ENCODE data around the gene KCNJ6. TPM values are rescaled to one million over a fixed set of nuclear protein-coding genes. Genes with fewer than 3 reads are reported as not detected.

KCNJ6 gene
- total RNA-seq, 1 experiment from 2014 or later: not detected

DNA sequence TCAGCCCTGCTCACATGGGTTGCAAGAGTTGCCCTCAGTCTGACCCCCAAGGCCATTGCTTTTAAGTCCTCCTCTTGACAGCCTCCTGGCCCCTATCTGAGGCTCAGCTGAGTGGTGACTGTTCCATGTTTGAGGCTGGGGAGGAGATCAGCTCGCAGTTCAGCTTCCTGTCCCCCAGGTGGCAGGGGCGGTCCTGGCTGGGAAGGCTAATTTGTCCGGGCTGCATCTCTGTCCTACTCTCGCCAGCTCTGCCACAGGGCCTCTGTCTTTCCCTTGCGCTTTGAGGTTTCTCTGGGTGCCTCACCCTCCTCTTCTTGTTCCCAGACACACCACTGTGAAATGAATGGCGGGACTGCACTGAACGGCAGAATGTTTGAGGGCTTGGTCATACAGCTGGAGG is 157.3 kb downstream of the KCNJ6 start:
- H4K20me1 ChIP-seq (ENCODE audit: insufficient read depth): no peaks in the 10 kb centered on the region
- no peak overlapping the region for H3K4me2 ChIP-seq (ENCODE audit: low read length)
- DNase-seq (ENCODE audit: low read depth, low spot score) (no peak), ATAC-seq (peak; percentile 74)
- no peak for TF ChIP-seq SRF (IDR thresholded peaks at IDR 0.05; ENCODE audit: low read depth)
- no peak for TF ChIP-seq ZFX (IDR thresholded peaks at IDR 0.05)
- TF ChIP-seq POLR2AphosphoS5 (IDR thresholded peaks at IDR 0.05; ENCODE audit: low read depth, low read length): no peak
- no peak for TF ChIP-seq ZNF274 (IDR thresholded peaks at IDR 0.05; ENCODE audit: low read depth, low read length)
- TF ChIP-seq RAD21 (IDR thresholded peaks at IDR 0.05; ENCODE audit: low read depth): peak; percentile 37
- TF ChIP-seq SP1 (IDR thresholded peaks at IDR 0.05; ENCODE audit: low read depth): no peak
- no peak for TF ChIP-seq ELF1 (IDR thresholded peaks at IDR 0.05; ENCODE audit: borderline replicate concordance, low read depth)
- TF ChIP-seq, protein P1, sequence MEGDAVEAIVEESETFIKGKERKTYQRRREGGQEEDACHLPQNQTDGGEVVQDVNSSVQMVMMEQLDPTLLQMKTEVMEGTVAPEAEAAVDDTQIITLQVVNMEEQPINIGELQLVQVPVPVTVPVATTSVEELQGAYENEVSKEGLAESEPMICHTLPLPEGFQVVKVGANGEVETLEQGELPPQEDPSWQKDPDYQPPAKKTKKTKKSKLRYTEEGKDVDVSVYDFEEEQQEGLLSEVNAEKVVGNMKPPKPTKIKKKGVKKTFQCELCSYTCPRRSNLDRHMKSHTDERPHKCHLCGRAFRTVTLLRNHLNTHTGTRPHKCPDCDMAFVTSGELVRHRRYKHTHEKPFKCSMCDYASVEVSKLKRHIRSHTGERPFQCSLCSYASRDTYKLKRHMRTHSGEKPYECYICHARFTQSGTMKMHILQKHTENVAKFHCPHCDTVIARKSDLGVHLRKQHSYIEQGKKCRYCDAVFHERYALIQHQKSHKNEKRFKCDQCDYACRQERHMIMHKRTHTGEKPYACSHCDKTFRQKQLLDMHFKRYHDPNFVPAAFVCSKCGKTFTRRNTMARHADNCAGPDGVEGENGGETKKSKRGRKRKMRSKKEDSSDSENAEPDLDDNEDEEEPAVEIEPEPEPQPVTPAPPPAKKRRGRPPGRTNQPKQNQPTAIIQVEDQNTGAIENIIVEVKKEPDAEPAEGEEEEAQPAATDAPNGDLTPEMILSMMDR (IDR thresholded peaks at IDR 0.05 in 2 of 3, conservative IDR thresholded peaks at IDR 0.05 in 1 of 3; ENCODE audit: borderline replicate concordance in 1 of 3, insufficient read depth in 1 of 3, low read depth in 2 of 3, low read length in 2 of 3): peak in 2 of 3 experiments; percentile 53 to 58; a peak in 4 of 6 replicates
- TF ChIP-seq CEBPB (IDR thresholded peaks at IDR 0.05; ENCODE audit: low read depth): no peak
- no peak for TF ChIP-seq FOSL1 (IDR thresholded peaks at IDR 0.05; ENCODE audit: low read depth)
- no peak for TF ChIP-seq TCF7L2 (IDR thresholded peaks at IDR 0.05; ENCODE audit: borderline replicate concordance, extremely low read depth, insufficient read depth, insufficient read length)
- intact Hi-C loops (cut with micrococcal nuclease): loop anchor here (10.0 kb wide), 1 partner anchor 366 kb away; no protein-coding TSS in a partner anchor
- no peaks in the 10 kb centered on the region for H3K9me2 ChIP-seq (ENCODE audit: insufficient read depth)
- H3K27ac ChIP-seq (ENCODE audit: low read depth, low read length): no peak overlapping the region
- H3K9me3 ChIP-seq (ENCODE audit: control insufficient read depth in 1 of 2, insufficient read depth in 1 of 2, low read depth in 1 of 2, low read length in 2 of 2): no peaks in the 10 kb centered on the region
- POLR2A ChIA-PET: no interaction called here
- no peak overlapping the region for H2AFZ ChIP-seq (ENCODE audit: low read depth, low read length, poor library complexity, severe bottlenecking)
- H3K4me1 ChIP-seq (ENCODE audit: control insufficient read depth in 1 of 2, insufficient read depth in 2 of 2, low read length in 2 of 2): no peaks in the 10 kb centered on the region
- H3K27me3 ChIP-seq (ENCODE audit: insufficient read depth, low read length): peaks cover 21% of the 10 kb centered on the region
- H3K79me2 ChIP-seq (ENCODE audit: insufficient read depth, low read length): no peaks in the 10 kb centered on the region
- H3K36me3 ChIP-seq (ENCODE audit: control insufficient read depth in 1 of 2, insufficient read depth in 2 of 2, low read length in 2 of 2): no peaks in the 10 kb centered on the region
- CTCF ChIA-PET: interaction anchor here (0.9 to 1.0 kb wide), 2 partner anchors 592 to 593 kb away, joined by 3 to 6 read pairs; no protein-coding TSS in a partner anchor
- RAD21 ChIA-PET (ENCODE audit: low non-redundant PET in 1 of 2, low total read pairs in 2 of 2, uncharacterized antibody in 2 of 2, unreplicated experiment in 2 of 2): interaction anchor here in 1 of 2 experiments (1.1 kb wide), 1 partner anchor 594 kb away, joined by 5 read pairs; no protein-coding TSS in a partner anchor
- no peak overlapping the region for H3K9ac ChIP-seq (ENCODE audit: low read length)
- BruUV-seq (replicated peaks): no TSS peak
- no peak overlapping the region for H3K4me3 ChIP-seq (replicated peaks in 1 of 2; ENCODE audit: low read depth in 1 of 2, low read length in 2 of 2)

Measured in HCT116 (cell line).